HG03571 (cell line): ENCODE results near the gene REN.

Experiments used
- ATAC-seq: cut with Tn5 transposase; IDR thresholded peaks from one replicate; pipeline ENCODE4 v1.9.1; 2021; ENCODE audit not compliant: unreplicated experiment

Gene REN

DNA sequence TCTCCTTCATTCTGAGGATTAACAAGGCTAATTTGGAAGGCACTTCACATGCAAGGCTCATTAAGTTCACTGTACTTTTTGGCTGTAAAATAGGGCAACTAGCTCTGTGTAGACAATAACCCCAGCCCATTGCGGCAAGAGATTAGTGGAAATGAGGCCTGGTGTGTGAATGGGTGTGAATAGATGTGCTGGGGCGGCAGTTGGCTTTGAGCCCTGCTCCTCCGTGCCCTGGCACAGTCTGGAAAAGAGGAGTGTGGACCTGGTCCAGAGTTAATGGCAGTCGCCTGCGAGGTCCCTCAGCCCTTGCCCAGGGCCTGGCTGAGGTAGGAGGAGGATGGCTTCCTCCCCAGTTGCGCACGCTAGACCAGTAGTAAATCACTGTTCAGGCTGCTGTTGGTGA is 25.3 kb upstream of the REN start:
- ATAC-seq: no peak

DNA sequence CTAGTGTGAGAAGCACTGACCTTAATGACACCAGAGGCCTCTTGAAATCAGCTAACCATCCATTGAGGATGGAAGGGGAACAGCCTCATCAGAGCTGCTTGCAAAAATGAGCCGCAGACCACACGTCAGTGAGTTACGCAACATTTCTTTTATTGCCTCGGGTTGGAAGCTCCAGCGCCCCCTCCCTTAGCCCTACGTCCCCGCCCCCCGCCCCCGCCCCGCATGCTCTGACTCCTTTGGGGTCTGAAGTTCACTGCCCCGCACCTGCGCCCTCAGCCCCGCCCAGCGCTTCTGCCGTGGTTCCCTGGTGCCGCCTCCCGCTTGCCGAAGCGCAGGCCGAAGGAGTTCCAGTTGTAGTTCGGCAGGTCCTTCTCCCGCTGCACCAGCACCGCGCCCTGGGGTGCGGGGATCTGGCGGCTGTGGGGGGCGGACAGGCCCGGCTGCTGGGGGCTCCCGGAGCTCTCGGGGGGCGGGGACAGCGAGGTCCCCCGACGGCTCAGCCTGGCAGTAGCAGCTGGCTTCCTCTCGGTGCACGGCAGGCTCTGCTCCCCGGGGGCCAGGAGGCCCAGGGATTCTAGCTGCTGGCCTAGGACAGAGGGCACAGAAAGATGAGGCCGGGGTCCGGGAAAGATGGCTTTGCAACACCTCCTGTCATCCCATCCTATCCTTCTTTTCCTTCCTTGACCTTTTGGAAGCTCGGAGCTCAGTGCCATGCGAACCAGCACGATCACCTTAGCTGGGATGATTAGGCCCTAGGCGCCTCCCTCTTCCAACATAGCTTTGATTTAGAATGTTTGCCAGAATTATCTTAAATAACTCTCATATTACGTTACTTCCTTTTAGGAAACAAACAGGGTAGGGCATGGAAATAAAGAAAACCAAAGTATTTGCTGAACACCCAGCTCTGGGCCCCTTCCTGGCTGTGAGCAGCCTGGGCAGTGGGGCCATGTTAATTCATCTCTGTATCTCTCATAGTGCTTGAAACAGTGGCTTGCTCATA is 24.4 kb upstream of the REN start:
- ATAC-seq: no peak

DNA sequence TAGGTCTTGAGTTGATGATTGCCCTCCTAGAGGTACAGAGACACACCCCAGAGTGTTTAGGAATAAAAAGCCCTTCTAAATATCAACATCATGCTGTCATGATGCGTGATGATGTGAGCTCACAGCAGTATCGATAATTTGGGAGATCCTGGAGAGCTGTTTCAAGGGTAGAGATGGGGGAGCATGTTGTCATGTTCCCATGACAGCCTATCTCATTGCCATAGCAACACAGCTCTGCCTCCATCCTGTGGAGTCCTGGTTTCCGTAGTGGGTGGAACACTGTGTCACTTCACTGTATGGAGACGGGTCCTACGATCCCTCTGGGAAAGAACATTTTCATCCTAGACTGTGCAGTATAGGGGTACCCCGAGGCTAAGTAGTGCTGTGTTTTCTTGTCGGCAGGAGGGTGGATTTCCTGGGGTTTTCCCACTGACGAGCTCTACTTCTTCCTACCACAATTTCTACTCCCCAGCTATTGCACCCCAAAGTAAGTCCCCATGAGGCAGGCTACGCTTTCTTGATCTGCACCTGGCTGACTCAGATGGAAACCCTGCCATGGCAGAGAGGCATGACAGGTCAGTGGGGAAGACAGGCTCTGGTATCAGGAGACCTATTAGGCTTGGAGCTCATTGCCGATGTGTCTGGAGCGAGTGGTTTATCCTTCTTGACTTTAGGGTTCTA is 23.0 kb upstream of the REN start:
- ATAC-seq: no peak

DNA sequence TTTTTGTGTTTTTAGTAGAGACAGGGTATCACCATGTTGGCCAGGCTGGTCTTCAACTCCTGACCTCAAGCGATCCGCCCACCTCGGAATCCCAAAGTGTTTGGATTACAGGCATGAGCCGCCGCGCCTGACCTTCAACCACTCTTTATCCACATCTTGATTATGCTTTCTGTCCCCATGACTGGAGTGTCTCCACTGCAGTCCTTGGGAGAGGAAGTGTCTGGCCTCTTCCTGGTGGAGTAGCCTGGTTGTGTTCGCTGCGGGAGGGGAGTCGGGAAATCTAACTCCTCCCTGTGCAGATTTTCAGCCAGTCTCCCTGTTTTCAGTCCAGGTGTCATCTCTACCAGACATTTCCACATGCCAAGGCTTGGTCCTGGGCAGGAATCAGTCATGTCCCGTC is 20.5 kb upstream of the REN start:
- no peak for ATAC-seq

DNA sequence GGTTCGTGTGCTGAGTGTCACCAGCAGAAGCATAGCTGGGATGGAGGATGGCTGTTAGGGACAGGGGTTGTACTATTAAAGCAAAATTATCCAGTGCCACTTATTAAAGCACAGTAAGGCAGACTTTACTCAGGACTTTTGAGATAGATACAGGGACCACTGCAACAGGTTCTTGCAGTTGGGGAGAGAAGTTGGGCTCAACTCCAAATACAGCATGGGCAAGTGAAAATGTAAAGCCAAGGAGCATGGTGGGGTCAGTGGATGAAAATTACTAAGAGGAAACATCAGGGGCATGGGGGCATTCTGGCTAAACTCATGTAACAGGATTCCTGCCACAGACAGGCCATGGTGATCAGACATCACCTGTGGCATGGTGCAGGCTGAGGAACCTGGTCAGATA is 15.0 kb upstream of the REN start:
- no peak for ATAC-seq

DNA sequence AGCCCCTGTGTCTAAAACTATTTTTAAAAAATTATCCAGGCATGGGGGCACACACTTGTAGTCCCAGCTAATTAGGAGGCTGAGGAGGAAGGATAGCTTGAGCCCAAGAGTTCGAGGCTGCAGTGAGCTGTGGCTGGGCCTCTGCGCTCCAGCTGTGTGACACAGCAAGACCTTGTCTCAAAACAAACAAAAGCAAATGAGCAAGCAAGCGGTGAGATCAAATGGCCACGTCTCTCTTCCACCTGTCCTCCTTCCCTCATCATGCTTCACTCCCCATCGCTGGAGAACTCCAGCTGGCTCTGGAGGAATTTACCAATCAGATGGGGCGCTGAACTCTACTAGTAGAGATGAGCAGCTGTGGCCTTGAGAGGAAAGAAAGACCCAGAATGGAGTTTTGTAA is 14.0 kb upstream of the REN start:
- no peak for ATAC-seq

DNA sequence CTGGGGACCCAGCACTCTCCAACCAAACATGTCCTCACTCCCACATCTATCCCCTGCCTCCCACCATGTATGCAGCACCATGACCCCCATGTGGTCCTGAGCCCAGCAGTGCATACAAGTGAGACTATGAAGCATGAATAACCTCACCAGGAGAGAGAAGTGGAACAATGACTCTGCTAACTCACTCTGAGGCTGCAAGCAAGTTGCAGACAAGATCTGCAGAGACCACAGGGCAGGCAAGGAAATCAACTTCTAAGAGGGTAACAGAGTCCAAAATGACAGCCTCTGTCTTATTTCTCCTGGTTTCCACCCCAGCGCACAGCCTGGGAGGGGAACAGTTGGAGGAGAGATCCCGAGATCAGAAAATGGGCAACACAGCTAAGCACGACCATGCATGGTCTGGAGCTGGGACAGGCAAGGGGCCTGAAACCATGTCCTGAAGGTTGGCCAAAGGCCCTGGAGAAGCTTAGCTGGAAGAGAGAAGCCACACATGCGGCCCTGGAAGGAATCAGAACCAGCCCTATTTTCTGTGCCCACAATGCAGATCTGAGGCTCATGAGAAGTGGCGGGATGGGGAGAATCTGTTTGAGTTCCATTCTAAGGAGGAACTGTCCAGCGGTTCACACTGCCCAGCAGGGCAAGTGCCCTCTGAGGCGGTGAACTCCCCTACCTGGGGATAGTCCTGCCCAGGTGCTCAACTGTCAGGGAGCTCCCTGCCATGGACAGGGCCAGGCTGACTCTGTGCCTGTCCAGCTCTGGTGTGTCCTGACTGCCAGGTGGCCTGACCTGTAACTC is 12.5 kb upstream of the REN start:
- no peak for ATAC-seq

DNA sequence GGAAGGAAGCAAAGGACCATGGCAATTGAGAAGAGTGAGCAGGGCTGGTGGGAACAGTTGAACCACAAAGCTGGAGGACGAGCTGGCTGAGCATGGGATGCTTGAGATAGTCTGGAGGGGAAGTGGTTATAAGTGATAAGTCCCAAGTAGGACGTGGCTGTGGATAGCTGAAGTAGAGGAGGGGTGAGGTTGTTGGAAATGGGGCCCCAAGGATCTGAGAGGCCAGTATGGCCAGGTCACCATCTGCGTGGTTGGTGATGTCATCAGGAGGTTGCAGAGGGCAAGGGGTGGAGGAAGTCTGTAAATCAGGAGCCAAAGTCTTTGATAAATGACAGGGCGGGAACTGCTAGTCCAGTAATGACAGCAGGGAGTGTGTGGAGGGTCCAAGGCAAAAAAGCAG is 11.0 kb upstream of the REN start:
- no peak for ATAC-seq

DNA sequence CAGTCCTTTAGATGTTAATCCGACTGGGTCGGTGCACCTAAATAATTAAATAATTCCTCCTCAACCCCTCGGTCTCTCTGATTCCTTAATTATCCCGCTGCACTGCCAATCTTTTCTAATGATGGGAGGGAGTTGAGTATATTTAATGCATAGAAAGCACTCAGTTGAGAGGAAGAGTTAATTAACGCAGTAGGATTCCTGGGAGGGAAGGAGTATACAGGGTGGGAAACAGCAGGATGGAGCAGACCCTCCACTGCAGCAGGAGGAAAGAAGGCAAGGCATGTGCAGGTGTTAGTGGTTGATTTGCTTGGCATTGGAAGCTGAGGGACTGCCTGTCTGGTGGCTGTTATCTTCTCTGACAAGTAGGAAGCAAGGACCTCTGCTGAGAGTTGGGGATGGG is 9.9 kb upstream of the REN start:
- no peak for ATAC-seq

DNA sequence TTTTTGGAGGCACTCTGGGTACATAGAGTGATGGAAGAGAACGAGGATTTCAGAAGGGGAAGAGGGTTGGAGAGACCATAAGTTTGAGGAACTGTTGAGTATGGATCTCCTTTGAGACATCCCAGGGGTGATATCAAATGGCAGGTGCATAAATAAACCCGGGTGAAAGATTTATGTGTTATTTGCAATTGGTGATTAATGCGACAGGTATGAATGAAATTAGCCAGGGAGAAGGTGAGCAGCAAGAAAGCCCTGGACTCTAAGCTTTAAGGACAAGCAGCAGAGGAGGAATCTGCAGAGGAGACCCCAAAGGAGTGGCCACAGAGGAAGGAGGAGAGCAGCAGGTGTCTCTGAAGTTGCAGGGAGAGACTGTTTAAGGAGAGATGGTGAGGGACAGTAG is 8.8 kb upstream of the REN start:
- ATAC-seq: no peak

DNA sequence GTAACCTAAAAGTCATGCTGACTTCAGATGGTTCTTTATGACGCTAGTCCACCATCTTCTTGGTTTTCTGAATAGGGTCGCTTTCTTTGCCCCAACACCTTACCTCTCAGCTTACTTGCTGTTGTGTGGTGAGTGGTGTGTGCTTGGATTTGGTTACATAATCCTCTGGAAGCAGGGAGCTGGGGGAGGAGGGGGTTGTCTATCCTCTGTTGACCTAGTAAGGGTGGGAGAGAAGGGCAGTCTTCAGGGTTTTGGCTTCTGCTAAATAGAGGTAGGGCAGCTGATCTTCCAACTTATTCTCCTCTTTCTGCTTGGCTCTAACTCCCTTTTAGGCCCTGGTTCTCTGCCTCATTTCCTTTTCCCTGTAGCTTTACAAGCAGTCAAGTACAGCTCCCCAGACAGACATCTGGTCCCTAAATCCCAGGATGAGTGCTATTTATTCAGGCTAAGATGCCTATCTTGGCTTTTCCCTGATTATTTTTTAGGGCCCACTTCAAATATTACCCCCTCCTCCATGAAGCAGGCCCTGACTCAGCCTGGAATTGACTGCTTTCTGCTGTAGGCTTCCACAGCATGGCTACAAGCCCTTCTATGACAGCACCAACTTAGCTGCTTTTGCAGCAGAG is 6.4 kb upstream of the REN start:
- ATAC-seq: no peak

DNA sequence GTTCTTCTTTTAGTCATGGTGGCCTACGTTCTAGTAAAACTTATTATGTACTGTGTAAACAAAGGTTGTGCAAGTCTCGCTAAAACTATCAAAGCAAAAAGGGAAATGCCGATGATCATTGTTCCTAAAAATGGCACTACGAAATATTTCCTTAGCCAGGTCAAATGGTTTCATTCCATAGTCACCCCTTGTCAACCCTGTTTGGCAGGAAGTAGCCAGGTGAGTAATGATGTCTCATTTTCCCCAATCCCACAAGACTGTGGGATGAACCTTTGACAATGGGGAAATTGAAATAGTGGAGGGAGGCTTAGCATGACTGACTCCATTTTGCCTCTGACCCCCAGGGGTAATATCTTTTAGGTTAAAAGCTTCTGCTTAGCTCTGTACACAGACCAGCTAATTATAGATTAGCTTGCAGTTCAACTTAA is 5.6 kb upstream of the REN start:
- ATAC-seq: no peak

DNA sequence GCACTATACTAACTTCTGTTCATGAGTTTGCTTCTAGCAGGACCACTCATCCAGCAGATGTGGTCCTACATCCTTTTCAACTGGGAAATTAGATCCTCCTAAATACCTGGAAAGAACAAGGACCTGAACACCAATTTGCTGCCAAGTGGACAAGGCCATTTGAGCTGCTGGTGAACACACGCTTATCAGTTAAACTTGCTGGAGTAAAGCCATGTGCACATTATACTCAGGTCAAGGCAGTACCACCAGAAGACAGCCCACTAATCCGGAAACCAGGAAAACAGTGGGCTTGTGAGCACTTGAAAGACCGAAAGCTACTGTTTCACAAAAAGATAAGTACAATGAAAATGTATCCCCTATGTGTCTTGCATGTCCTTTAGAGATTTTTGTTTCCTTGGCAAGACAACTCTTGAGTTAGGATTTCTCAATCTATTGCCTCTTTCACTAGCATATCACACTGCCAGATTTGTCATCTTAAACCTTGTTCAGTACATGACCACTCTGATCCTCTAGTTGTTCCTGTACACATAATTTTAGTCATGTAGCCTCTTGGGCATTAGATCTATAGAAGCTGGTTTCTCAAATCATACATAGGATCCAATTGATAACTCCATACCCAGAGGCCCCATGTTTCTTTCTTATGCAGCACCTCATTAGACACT is 4.5 kb upstream of the REN start:
- no peak for ATAC-seq

DNA sequence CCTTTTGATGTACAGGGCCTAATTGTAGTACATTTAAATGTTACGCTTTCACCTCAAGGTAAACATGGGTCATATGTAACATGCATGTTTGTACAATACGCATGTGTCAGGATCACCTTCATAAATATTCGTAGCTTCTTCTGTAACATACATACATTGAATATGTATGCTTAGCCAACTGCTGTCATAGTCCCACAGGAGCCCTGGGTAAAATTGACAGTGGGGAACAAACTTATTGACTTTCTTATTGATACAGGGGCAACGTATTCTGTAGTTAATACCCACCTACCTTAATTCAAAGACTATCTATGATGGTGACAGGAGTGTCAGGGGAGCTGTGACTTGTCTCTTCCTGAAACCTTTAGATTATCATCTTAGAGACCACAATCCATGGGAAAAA is 3.7 kb upstream of the REN start:
- no peak for ATAC-seq

DNA sequence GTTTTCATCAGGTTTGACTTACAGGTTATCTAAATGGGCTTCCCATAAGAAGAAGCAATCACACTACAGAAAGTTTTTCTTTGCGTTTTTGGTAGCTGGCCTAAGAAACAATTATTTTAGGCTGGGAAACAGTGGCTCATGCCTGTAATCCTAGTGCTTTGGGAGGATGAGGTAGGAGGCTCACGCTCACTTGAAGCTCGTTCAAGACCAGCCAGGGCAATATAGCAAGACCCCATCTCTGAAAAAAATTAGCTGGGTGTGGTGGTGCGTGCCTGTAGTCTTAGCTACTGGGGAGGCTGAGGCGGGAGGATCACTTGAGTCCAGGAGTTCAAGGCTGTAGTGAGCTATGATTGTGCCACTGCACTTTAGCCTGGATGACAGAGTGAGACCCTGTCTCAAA is 1.6 kb upstream of the REN start:
- ATAC-seq: no peak

DNA sequence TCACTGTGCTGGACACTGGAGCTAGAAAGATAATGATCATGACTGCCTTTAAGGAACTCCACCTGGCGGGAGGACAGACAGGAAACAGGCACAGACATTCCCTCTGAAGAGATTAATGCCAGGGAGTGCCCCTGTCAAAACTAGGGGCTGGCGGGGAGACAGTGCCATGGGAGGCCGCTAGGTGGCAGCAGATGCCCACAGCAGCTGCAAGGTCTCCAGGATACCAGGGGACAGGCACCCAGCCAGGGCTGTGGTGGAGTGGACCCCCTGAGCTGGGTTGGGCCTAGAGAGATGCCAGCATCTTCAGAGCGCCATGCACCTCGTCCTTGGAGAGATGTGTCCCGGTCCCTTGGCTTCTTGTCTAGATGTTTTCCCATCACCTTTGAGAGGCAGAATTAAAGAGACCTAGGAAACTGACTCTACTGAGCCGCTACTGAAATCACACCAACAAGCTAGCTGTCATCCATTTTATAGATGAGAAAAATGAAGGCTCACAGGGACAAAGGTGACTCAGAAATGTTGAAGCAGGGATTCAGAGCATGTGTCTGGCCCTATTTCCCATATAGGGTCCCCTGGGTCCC is 3.6 kb downstream of the REN start:
- ATAC-seq: no peak

DNA sequence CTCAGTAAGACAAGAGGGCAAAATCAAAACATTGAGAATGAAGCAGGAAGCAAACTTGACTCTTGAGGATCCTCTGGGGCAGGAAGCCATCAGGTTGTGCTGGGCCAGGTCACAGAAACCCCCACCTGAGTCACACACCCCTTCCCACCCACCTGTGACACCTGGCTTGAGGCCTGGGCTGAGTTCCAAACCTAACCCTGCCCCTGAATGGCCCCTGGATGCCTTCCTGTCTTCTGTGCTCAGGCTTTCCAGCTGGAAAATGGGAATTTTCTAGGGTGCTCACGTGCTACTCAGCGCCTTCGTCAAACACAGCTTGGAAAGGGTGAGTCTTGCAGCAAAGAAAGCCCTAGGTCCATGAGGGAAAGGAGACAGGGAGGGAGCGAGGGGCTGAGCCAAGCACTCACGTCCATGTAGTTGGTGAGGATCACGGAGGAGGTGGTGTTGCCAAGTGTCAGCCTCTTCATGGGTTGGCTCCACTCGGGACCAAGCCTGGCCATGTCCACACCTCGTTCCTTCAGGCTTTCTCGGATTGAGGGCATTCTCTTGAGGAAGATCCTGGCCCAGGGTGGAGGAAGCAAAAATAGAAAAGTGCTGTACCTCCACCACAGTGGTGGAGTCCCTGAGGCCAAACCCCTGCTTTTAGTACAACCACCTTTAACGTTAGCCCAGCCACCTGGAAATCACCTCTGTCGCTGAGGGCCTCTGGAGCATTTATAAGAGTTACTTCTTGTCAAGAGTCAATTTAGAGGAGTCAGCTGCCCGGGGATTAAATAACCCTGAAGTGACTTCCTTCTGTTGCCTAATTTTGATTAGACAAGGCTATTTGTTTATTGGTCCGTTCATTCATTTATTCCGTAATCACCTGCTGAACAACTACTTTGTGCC is 4.3 kb downstream of the REN start:
- no peak for ATAC-seq

DNA sequence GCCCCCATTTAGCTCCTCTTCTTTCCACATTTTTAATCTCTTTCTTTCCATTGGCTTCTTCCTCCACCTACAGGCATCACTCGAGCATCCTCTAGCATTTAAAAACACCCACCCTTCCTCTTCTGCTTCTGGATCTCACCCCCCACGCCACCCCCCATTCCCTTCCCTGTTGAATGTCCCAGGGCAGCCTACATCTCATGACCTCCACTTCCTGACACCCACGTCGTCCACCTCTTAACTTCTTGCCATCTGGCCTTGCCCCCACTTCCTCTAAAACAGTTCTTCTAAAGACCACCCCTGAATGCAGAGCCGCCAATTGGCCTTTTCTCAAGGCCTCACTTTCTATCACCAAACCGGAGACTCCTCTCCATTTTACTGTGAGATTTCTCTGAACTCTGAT is 8.2 kb downstream of the REN start:
- ATAC-seq: no peak

DNA sequence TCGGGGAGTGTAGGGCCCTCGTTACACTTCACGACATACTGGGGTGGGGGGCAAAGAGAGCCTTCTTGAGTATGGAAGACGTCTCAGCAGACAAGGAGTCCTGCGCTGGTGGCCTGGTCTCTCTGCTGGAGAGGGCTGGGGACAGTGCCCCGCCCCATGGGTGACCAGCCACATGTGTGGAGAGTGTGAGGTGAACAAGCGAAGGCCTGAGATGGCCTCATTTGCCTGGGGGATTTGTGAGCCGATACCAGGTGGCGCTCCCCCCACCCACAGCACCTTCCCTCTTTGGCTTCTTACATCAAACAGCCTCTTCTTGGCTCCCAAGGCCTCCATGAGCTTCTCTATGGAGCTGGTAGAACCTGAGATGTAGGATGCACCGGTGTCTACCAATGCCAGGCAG is 10.3 kb downstream of the REN start:
- ATAC-seq: no peak
